RWPE2 (cell line): ENCODE measurements around the gene TGFBR2.

Experiments
- ATAC-seq: fragments of 200-7000 bp; cut with Tn5 transposase; 3 replicates; pipeline ENCODE4 v1.9.1; 2021; ENCODE audit warnings: low read depth
- DNase-seq: peaks from one replicate; pipeline ENCODE4 v3.0.0-alpha.2; 2020; ENCODE audit warnings: low spot score
- H3K27ac ChIP-seq: fragments of 450-650 bp; 2 replicates; pipeline ENCODE4 v1.5.1; 2017; ENCODE audit warnings: mild to moderate bottlenecking; ENCODE audit not compliant: poor library complexity, severe bottlenecking
- H3K27me3 ChIP-seq: fragments of 250-450 bp; sonication (Bioruptor Pico); 2 replicates; pipeline ENCODE4 v1.5.1; 2021; ENCODE audit warnings: mild to moderate bottlenecking, moderate library complexity; ENCODE audit not compliant: insufficient read depth, poor library complexity, severe bottlenecking
- H3K36me3 ChIP-seq: fragments of 250-450 bp; sonication (Bioruptor Pico); 2 replicates; pipeline ENCODE4 v1.5.1; 2020; ENCODE audit warnings: low read depth, mild to moderate bottlenecking, moderate library complexity
- H3K4me1 ChIP-seq: fragments of 250-450 bp; sonication (Bioruptor Pico); 2 replicates; pipeline ENCODE4 v1.5.1; 2021; ENCODE audit warnings: mild to moderate bottlenecking, moderate library complexity; ENCODE audit not compliant: insufficient read depth, poor library complexity, severe bottlenecking
- H3K4me3 ChIP-seq: fragments of 250-450 bp; sonication (Bioruptor Pico); 2 replicates; pipeline ENCODE4 v1.5.1; 2021; ENCODE audit warnings: mild to moderate bottlenecking, moderate library complexity; ENCODE audit not compliant: severe bottlenecking
- H3K9me3 ChIP-seq: fragments of 250-450 bp; sonication (Bioruptor Pico); 2 replicates; pipeline ENCODE4 v1.5.1; 2021; ENCODE audit warnings: mild to moderate bottlenecking, moderate library complexity; ENCODE audit not compliant: severe bottlenecking
- TF ChIP-seq, protein P1 (sequence below): fragments of 450-650 bp; IDR thresholded peaks from one replicate; pipeline ENCODE4 v1.5.1; 2017; ENCODE audit warnings: mild to moderate bottlenecking, moderate library complexity; ENCODE audit not compliant: poor library complexity, severe bottlenecking

TGFBR2 gene

DNA sequence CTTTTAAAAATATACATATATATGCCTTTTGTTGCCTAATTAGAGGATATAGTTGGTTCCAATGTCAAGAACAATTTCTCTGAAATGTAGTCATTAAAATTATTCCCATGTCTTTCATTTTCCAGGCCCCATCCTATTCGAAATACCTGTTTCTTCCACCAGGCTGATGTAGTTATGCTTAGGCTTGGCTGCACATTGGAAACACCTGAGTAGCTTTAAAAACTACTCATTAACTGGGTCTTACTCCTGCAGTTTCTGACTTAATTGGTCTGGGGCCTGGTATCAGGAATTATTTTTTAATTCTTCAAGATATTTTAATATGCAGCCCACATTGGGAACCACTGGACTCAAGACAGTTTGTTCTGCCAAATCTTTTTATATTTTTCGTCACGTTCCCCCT, 53.7 kb downstream of the TGFBR2 start:
- H3K36me3 ChIP-seq: peaks cover 90% of the 10 kb centered on the region
- H3K9me3 ChIP-seq: no peaks in the 10 kb centered on the region
- DNase-seq: no peak
- H3K27ac ChIP-seq: peak overlapping the region; percentile 100
- no peak for ATAC-seq
- no peak overlapping the region for H3K4me3 ChIP-seq
- TF ChIP-seq, protein P1, sequence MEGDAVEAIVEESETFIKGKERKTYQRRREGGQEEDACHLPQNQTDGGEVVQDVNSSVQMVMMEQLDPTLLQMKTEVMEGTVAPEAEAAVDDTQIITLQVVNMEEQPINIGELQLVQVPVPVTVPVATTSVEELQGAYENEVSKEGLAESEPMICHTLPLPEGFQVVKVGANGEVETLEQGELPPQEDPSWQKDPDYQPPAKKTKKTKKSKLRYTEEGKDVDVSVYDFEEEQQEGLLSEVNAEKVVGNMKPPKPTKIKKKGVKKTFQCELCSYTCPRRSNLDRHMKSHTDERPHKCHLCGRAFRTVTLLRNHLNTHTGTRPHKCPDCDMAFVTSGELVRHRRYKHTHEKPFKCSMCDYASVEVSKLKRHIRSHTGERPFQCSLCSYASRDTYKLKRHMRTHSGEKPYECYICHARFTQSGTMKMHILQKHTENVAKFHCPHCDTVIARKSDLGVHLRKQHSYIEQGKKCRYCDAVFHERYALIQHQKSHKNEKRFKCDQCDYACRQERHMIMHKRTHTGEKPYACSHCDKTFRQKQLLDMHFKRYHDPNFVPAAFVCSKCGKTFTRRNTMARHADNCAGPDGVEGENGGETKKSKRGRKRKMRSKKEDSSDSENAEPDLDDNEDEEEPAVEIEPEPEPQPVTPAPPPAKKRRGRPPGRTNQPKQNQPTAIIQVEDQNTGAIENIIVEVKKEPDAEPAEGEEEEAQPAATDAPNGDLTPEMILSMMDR: no peak
- H3K4me1 ChIP-seq: peaks cover 68% of the 10 kb centered on the region
- no peaks in the 10 kb centered on the region for H3K27me3 ChIP-seq

DNA sequence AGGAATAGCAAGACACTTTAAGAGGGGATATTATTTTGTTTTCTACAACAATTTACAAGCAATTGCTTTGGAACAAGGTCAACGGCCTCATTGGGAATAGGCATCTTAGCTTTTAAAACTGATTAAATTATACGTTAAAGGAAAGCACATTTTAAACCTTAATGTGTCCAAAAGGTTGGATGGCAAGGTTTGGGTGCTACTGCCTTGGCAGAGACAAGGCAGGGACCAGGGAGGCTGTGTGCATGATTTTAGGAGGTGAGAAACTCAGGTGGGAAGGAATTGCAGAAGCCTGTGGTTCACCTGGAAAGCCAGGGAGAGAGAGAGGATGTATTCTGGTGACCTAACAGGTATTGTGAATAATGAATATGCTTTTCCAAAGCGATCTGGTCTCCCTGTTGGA, 54.3 kb downstream of the TGFBR2 start:
- Histone ChIP-seq H3K9me3 (no peaks in the 10 kb centered on the region), H3K27me3 (no peaks in the 10 kb centered on the region), H3K4me1 (peaks cover 72% of the 10 kb centered on the region), H3K36me3 (peaks cover 90% of the 10 kb centered on the region), H3K27ac (peak overlapping the region; percentile 100), H3K4me3 (no peak overlapping the region)
- TF ChIP-seq, protein P1: no peak
- ATAC-seq (no peak), DNase-seq (no peak)

DNA sequence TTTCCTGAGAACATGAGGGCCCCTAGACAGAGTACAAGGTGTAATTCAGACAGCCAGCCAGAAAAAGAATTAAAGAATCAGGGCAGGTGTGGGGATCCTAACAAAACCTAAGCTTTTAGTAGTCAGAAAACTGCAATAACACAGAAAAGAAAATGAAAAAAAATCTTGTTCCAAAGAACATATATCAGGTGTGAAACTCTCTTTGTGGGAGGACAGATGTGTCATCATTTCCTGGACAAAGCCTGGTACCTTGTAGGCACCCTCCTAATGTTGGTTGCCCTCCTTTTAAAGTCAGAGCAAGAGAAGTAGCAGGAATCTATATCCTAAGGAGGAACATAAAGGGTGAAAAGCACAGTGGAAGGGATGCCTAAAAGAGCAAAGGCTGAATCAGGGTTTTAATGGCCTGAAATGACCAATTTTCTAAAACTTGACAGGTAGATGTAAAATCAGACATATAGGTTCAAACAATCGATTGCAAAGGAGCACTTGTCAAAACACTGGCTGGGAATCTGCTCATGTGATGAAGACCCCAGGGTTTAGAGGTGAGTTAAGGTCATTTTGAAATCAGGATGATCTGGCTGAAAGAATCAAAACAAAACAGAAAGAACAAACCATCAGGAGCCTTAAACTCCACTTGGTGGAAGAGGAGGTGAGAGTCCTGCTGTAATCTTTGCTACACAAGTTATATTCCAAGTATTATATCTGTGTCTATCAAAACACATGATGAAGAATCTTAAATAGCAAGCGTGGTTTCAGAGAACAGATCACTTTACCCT, 54.9 kb downstream of the TGFBR2 start:
- DNase-seq (no peak), ATAC-seq (no peak)
- Histone ChIP-seq H3K4me3 (no peak overlapping the region), H3K4me1 (peaks cover 72% of the 10 kb centered on the region), H3K9me3 (no peaks in the 10 kb centered on the region), H3K27me3 (no peaks in the 10 kb centered on the region), H3K27ac (peak overlapping the region; percentile 100), H3K36me3 (peaks cover 90% of the 10 kb centered on the region)
- TF ChIP-seq, protein P1: no peak

DNA sequence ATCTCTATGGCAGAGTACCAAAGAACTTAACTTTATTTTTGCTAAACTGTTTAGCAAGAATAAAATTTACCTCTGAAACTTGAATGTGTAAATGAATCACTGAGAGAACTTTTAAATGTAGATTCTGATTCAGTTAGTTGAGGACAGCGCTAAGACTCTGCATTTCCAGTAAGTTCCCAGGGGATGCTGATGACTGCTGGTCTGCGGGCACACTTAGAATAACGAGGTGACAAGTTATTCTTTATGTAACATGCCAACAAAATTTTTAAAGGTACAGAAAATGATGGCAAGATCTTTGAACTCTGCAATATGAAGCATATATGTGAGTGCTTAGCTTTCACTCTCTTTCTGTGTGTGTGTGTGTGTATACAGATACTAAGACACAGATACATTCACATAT, 56.4 kb downstream of the TGFBR2 start:
- TF ChIP-seq, protein P1: no peak
- no peaks in the 10 kb centered on the region for H3K27me3 ChIP-seq
- peaks cover 87% of the 10 kb centered on the region for H3K36me3 ChIP-seq
- DNase-seq (no peak), ATAC-seq (no peak)
- H3K27ac ChIP-seq: peak overlapping the region; percentile 100
- no peaks in the 10 kb centered on the region for H3K9me3 ChIP-seq
- no peak overlapping the region for H3K4me3 ChIP-seq
- peaks cover 57% of the 10 kb centered on the region for H3K4me1 ChIP-seq

DNA sequence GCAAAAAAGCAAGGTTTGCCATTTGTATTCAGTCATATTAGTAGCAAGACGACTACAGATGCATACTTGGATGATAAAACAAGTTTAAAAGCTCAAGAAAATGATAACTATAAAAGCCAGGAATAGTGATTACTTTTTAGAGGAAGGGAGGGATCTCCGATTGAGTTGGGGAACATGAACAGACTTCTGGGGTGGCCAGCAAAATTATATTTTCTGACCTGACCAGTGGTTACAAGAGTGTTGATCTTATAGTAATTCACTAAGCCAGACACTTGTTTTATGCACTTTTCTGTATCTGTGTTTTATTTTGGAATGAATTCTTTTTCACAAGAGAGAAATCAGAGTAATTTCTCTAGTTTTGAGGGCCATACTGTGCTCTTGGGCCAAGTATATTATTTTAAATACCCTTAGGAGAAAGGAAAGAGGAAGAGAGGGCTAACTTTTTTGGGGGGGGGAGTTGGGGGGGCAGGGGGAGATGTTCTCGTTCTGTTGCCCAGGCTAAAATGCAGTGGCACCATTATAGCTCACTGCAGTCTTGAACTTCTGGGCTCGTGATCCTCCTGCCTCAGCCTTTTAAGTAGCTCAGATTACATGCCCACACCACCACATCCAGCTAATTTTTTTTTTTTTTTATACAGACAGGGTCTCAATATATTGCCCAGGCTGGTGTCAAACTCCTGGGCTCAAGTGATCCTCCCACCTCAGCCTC, 57.3 kb downstream of the TGFBR2 start:
- peaks cover 87% of the 10 kb centered on the region for H3K36me3 ChIP-seq

More for the DNA sequence above, 57.3 kb downstream of the TGFBR2 start:
- peaks cover 48% of the 10 kb centered on the region for H3K4me1 ChIP-seq
- ATAC-seq: no peak
- H3K27ac ChIP-seq: peak overlapping the region; percentile 100
- TF ChIP-seq, protein P1: no peak
- H3K4me3 ChIP-seq: no peak overlapping the region
- no peaks in the 10 kb centered on the region for H3K9me3 ChIP-seq
- no peak for DNase-seq
- no peaks in the 10 kb centered on the region for H3K27me3 ChIP-seq
